Measurements from ENCODE around the gene MSMB.

- TF ChIP-seq NFYB (IDR thresholded peaks at IDR 0.05; ENCODE audit: extremely low read depth, insufficient read length), result no peak
- TF ChIP-seq FOXJ2 (tag; IDR thresholded peaks at IDR 0.05), result no peak
- no peak for TF ChIP-seq CTCF (IDR thresholded peaks at IDR 0.05 in 2 of 3, conservative IDR thresholded peaks at IDR 0.05 in 1 of 3; ENCODE audit: insufficient read depth in 2 of 3, low read depth in 1 of 3, low read length in 3 of 3)
- no peak for TF ChIP-seq KDM4B (IDR thresholded peaks at IDR 0.05; ENCODE audit: borderline replicate concordance in 2 of 2, low read depth in 1 of 2)
- TF ChIP-seq BACH1 (tag; IDR thresholded peaks at IDR 0.05), result no peak
- TF ChIP-seq CHD2 (IDR thresholded peaks at IDR 0.05; ENCODE audit: low read depth, low read length), result no peak
- no peak for TF ChIP-seq ELF4 (CRISPR knock-in tag; IDR thresholded peaks at IDR 0.05)
Observed at GRCh38 chr10:46012746-46013145, 33.3 kb downstream of the MSMB start.
